Chondrocyte (in vitro differentiated cells): ENCODE data around the gene DHRSX. TPM values are rescaled to one million over a fixed set of nuclear protein-coding genes. Genes with fewer than 3 reads are reported as not detected.
A peak's percentile ranks its signal among the peaks of the same experiment; 100 is the strongest.

Source experiments
- DNase-seq: peaks from one replicate; pipeline ENCODE4 v3.0.0; 2021; ENCODE audit warnings: mixed read lengths, low spot score
- H3K27ac Mint-ChIP-seq: one replicate; pipeline ENCODE4 v1.8.0; 2021; ENCODE audit warnings: mild to moderate bottlenecking, moderate library complexity, mixed read lengths; ENCODE audit not compliant: unreplicated experiment
- H3K27me3 Mint-ChIP-seq: 2 replicates; pipeline ENCODE4 v1.8.0; 2021; ENCODE audit warnings: low read depth, mixed read lengths
- H3K36me3 Mint-ChIP-seq: 2 replicates; pipeline ENCODE4 v1.8.0; 2021; ENCODE audit warnings: low read depth, mixed read lengths
- H3K4me1 Mint-ChIP-seq: 2 replicates; pipeline ENCODE4 v1.8.0; 2021; ENCODE audit warnings: low read depth, mild to moderate bottlenecking, mixed read lengths
- H3K4me3 Mint-ChIP-seq: one replicate; pipeline ENCODE4 v1.8.0; 2021; ENCODE audit warnings: mild to moderate bottlenecking, moderate library complexity, mixed read lengths; ENCODE audit not compliant: unreplicated experiment
- H3K9me3 Mint-ChIP-seq: 2 replicates; pipeline ENCODE4 v1.8.0; 2021; ENCODE audit warnings: low read depth, mixed read lengths
- total RNA-seq: library from RNA; stranded (reverse); gene quantifications from 3 replicates; pipeline ENCODE4 v1.2.1, GENCODE V29; 2021
- TF ChIP-seq, protein P1 (sequence below): fragments of 200-600 bp; sonication (generic); IDR thresholded peaks from 2 replicates; pipeline ENCODE4 v1.5.0; 2021; ENCODE audit warnings: antibody characterized with exemption, mild to moderate bottlenecking, moderate library complexity

DHRSX gene
- total RNA-seq, 1 donor from 2014 or later, result 35.2 TPM

DNA sequence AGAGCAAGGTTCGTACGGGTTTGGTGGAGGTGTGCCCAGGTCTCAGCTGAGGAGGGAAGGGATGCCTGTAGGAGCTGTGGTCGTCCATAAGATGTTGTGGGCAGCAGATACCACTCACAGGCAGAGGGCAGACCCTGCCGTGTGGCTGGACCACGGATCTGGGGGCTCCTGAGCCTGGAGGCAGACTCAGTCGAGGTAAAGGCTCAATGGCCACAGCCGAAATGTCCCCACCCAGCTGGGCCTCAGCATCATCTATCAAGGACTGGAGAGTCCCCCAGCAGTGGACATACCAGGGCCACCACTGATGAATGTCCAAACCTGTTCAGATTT is 98.5 kb downstream of the DHRSX start:
- peak overlapping the region; percentile 73 for H3K27ac Mint-ChIP-seq
- TF ChIP-seq, protein P1, sequence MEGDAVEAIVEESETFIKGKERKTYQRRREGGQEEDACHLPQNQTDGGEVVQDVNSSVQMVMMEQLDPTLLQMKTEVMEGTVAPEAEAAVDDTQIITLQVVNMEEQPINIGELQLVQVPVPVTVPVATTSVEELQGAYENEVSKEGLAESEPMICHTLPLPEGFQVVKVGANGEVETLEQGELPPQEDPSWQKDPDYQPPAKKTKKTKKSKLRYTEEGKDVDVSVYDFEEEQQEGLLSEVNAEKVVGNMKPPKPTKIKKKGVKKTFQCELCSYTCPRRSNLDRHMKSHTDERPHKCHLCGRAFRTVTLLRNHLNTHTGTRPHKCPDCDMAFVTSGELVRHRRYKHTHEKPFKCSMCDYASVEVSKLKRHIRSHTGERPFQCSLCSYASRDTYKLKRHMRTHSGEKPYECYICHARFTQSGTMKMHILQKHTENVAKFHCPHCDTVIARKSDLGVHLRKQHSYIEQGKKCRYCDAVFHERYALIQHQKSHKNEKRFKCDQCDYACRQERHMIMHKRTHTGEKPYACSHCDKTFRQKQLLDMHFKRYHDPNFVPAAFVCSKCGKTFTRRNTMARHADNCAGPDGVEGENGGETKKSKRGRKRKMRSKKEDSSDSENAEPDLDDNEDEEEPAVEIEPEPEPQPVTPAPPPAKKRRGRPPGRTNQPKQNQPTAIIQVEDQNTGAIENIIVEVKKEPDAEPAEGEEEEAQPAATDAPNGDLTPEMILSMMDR, result no peak
- H3K36me3 Mint-ChIP-seq, result peaks cover 16% of the 10 kb centered on the region
- H3K4me1 Mint-ChIP-seq, result peaks cover 23% of the 10 kb centered on the region
- H3K9me3 Mint-ChIP-seq, result peaks cover 8% of the 10 kb centered on the region
- peak overlapping the region; percentile 17 for H3K4me3 Mint-ChIP-seq
- H3K27me3 Mint-ChIP-seq, result no peaks in the 10 kb centered on the region
- no peak for DNase-seq

DNA sequence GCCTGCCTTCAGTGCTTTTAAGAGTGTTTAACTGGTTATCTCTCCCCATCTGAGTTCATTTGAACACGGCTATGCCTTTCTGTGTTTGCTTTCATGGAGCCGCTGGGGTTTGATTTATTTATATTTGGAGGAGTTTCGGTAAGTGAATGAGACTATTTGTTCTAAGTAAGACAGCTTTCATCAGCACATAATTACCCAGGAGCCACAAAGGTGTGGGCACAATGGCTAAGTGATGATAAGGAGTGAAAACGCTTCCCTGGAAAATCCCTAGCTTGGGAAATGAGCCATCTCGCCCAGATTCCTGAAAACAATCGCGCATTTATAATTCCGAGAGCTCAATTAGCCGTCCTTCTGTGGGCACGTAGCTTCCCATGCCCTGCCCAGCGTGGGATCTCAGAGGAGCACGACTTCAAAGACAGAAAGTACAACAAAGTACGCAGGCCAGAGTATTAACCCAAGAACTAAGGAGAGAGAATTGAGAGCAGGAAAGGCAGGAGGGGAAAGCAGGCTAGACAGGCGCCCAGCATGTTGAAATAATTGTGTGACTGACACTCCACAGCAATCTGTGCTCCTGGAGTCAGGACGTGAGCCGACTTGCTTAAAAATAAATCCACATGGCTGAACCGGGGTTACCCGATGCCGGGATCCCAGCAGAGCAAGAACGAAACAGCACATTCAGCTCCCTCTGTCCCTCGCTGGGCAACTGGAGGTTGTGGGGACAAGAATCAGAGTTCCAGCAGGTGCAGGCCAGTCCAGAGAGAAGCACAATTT is 99.0 kb downstream of the DHRSX start:
- Mint-ChIP-seq H3K9me3 (peaks cover 3% of the 10 kb centered on the region), H3K36me3 (peaks cover 10% of the 10 kb centered on the region), H3K4me3 (peak overlapping the region; percentile 17), H3K27me3 (no peaks in the 10 kb centered on the region), H3K4me1 (peaks cover 28% of the 10 kb centered on the region), H3K27ac (peak overlapping the region; percentile 73)
- TF ChIP-seq, protein P1, result no peak
- no peak for DNase-seq

DNA sequence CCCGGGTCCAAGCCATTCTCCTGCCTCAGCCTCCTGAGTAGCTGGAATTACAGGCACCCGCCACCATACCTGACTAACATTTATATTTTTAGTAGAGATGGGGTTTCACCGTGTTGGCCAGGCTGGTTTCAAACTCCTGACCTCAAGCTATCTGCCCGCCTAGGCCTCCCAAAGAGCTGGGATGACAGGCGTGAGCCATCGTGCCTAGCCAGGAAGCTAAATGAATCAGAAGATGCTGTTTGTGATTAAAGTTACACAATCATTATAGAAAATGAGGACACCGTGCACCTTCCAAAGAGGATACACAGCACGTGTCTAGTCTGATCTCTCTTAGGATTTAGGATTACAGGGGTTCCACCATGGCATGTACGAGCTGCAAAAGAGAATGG is 99.6 kb downstream of the DHRSX start:
- no peak overlapping the region for H3K27ac Mint-ChIP-seq
- H3K4me3 Mint-ChIP-seq, result no peak overlapping the region
- no peaks in the 10 kb centered on the region for H3K9me3 Mint-ChIP-seq
- peaks cover 7% of the 10 kb centered on the region for H3K36me3 Mint-ChIP-seq
- H3K4me1 Mint-ChIP-seq, result peaks cover 28% of the 10 kb centered on the region
- TF ChIP-seq, protein P1, result no peak
- H3K27me3 Mint-ChIP-seq, result no peaks in the 10 kb centered on the region
- no peak for DNase-seq

DNA sequence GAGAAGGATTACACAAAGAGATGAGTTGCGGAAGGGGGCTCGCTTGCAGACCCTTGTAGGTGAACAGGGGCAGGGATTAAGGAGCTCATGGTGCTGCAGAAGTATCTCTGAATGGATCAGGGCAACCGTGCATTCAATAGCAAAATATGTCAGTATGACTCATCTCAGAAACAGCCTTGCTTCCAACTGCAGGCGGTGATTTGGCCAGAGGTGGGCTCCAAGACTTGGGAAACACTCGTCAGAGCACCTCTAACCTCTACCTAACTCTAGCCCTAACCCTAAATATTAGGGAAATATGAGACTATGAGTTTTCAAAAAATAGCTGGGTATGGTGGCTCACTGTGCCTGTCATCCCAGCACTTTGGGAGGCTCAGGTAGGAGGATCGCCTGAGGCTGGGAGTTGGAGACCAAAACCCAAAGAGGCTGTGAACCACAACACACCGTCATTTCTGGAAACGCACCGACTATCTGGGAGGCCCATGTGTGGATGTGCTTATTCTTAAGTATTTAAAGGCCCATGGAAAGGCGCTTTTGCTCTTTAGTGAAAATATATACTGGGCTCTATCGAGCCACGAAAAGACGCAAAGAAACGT is 102.6 kb downstream of the DHRSX start:
- DNase-seq, result no peak
- Mint-ChIP-seq H3K36me3 (peaks cover 11% of the 10 kb centered on the region), H3K4me1 (peaks cover 24% of the 10 kb centered on the region), H3K9me3 (no peaks in the 10 kb centered on the region), H3K27ac (no peak overlapping the region), H3K27me3 (no peaks in the 10 kb centered on the region), H3K4me3 (no peak overlapping the region)
- TF ChIP-seq, protein P1, result no peak

DNA sequence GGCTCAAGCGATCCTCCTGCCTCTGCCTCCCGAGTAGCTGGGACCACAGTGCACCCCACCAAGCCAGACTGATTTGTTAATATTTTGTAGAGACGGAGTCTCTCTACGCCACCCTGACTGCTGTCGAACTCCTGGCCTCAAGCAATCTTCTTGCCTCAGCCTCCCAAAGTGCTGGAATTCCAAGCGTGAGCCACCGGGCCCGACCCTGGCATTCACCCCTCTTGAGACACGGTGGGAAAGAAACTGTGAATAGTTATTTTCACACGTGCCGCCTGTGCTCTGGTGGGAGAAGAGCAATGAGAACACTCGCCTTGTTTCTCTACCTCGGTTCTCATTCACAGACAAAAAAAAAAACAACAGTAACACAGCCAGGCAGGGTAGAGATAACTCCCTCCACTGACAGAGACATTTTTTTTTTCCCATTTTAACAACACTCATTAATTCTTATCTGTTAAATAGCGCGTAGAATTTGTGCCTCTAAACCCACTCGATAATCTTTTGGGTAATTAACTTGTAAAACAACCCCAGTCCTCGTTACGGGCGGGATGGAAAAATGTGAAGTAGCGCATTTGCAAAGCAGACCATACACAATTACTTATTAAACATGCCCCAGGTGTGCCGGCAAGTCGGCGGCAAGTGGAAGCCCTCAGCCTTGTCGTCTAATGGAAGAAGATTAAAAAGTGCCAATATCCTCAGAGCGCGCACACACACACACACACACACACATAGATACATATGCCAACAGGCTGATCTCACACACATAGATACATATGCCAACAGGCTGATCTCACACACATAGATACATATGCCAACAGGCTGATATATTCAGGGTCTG is 103.3 kb downstream of the DHRSX start:
- Mint-ChIP-seq H3K9me3 (no peaks in the 10 kb centered on the region), H3K36me3 (peaks cover 10% of the 10 kb centered on the region), H3K27ac (peak overlapping the region; percentile 41), H3K4me3 (no peak overlapping the region), H3K27me3 (no peaks in the 10 kb centered on the region), H3K4me1 (peaks cover 24% of the 10 kb centered on the region)
- no peak for DNase-seq
- TF ChIP-seq, protein P1, result no peak
